ENCODE results near the gene SIRT6. TPM values are rescaled to one million over a fixed set of nuclear protein-coding genes. Genes with fewer than 3 reads are reported as not detected.

SIRT6 gene
- polyA plus RNA-seq, 1 donor (not counting 4 experiments of a cell fraction or from before 2014, with no cell fraction given), result 14.6 TPM

DNA sequence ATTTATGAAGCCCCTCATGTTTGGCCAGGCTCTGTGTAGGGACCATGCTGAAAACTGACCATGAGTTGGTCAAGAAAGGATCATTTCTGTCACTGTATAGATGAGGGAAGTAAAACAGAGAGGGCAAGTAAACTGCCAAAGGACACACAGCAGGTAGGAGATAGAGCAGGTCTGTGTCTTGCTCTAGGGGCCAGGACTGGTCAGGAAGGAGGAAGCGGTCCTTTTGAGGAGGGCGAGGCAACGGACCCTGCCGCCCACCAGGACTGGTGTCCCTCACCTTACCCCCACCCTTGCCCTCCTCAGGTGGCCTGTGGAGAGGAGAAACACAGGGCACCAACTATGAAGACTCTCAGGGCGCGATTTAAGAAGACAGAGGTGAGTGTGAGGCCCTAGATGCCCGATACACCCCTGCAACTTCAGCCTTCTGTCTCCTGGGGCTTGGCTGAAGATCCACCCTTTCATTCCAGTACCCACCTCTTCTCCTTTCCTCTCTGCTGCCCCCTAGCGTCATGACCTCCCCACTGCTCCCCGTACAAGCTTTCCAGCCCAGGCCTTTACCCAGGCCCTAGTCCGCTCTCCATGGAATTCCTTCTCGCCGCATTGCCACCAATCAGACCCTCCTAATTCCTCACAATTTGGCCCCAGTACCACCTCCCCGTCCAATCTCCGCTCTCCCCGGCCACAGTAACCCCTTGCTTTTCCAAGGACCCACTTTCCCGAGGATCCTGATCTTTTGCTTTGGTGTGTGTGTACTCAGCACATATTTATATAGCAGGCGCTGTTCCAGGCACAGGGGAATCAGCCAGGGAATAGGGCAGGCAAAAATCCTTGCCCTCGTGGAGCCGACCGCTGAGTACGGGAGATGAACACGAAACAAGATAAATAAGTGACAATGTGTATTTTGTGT is 4.0 kb upstream of the SIRT6 start:
- Histone ChIP-seq H3K36me3 (ENCODE audit: control insufficient read depth in 2 of 2, extremely low read depth in 1 of 2, insufficient read depth in 2 of 2, low read length in 2 of 2) (no peaks in the 10 kb centered on the region), H3K4me1 (ENCODE audit: control insufficient read depth, extremely low read depth, insufficient read depth, low read length) (peaks cover 8% of the 10 kb centered on the region), H2AFZ (ENCODE audit: control insufficient read depth, low read length) (no peak overlapping the region), H3K27ac (ENCODE audit: control insufficient read depth, insufficient read depth, low read length) (no peak overlapping the region), H3K9me1 (ENCODE audit: control insufficient read depth, extremely low read depth, insufficient read depth, low read length) (no peaks in the 10 kb centered on the region), H4K20me1 (ENCODE audit: control insufficient read depth, extremely low read depth, insufficient read depth, low read length) (no peaks in the 10 kb centered on the region), H3K27me3 (ENCODE audit: control insufficient read depth, extremely low read depth, insufficient read depth, low read length) (no peaks in the 10 kb centered on the region), H3K4me3 (ENCODE audit: control insufficient read depth in 2 of 3, extremely low read depth in 1 of 3, insufficient read depth in 2 of 3, low read depth in 1 of 3, low read length in 3 of 3) (no peak overlapping the region), H3K9me3 (ENCODE audit: control insufficient read depth, low read depth, low read length) (no peaks in the 10 kb centered on the region), H3K4me2 (ENCODE audit: control insufficient read depth, extremely low read depth, insufficient read depth, low read depth, low read length) (no peak overlapping the region), H3K79me2 (ENCODE audit: control insufficient read depth, insufficient read depth, low read length) (peaks cover 6% of the 10 kb centered on the region), H3K9ac (ENCODE audit: control insufficient read depth, extremely low read depth, insufficient read depth, low read length) (no peak overlapping the region)
- dilution Hi-C loops (cut with MboI; ENCODE audit: extremely low pct_ligation_motif_present, low sequenced_read_pairs), result no loop called here
- FAIRE-seq, result peak; percentile 77
- no peak for TF ChIP-seq EZH2 (IDR thresholded peaks at IDR 0.05; ENCODE audit: low read length)
- TF ChIP-seq, protein P1, sequence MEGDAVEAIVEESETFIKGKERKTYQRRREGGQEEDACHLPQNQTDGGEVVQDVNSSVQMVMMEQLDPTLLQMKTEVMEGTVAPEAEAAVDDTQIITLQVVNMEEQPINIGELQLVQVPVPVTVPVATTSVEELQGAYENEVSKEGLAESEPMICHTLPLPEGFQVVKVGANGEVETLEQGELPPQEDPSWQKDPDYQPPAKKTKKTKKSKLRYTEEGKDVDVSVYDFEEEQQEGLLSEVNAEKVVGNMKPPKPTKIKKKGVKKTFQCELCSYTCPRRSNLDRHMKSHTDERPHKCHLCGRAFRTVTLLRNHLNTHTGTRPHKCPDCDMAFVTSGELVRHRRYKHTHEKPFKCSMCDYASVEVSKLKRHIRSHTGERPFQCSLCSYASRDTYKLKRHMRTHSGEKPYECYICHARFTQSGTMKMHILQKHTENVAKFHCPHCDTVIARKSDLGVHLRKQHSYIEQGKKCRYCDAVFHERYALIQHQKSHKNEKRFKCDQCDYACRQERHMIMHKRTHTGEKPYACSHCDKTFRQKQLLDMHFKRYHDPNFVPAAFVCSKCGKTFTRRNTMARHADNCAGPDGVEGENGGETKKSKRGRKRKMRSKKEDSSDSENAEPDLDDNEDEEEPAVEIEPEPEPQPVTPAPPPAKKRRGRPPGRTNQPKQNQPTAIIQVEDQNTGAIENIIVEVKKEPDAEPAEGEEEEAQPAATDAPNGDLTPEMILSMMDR (optimal IDR thresholded peaks at IDR 0.05 in 1 of 3, IDR thresholded peaks at IDR 0.05 in 1 of 3, conservative IDR thresholded peaks at IDR 0.05 in 1 of 3; ENCODE audit: extremely low read depth in 1 of 3, insufficient read depth in 2 of 3, low read length in 3 of 3), result peak; percentile 90 to 92 (median 90)
- no peak for DNase-seq (ENCODE audit: low read depth, low spot score)

DNA sequence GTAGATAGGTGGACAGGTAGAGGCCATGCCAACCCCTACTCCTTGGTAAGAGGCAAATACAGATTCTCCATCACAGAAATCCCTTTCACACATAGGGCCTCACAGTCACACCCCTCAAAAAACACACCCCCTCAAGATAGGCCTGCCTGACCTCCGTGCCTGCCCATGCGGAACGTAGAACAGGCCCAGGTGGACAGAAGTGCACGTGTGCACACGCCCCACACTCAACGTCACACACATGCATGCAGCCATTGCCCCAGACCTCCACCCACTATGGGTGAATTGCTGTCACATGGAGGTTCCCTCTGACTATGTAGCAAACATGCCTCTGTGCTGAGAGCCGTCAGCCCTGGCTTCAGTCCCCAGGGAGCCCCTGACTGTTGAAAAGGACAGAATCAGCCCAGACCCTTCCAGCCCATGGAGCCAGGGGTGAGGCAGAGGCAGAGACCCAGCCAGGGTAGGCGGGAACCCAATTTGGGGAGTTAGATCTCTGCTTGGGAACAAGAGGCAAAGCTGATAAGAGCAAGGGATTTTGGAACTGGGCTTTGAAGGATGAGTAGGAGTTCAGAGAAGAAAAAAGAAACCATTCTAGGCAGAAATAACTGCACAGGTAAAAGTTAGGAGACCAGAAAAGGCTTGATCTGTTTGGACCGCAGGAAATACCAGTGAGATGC is 3.2 kb upstream of the SIRT6 start:
- FAIRE-seq (no peak), DNase-seq (ENCODE audit: low read depth, low spot score) (no peak)
- Histone ChIP-seq H3K9me1 (ENCODE audit: control insufficient read depth, extremely low read depth, insufficient read depth, low read length) (no peaks in the 10 kb centered on the region), H3K79me2 (ENCODE audit: control insufficient read depth, insufficient read depth, low read length) (peaks cover 14% of the 10 kb centered on the region), H3K9me3 (ENCODE audit: control insufficient read depth, low read depth, low read length) (no peaks in the 10 kb centered on the region), H2AFZ (ENCODE audit: control insufficient read depth, low read length) (no peak overlapping the region), H3K4me1 (ENCODE audit: control insufficient read depth, extremely low read depth, insufficient read depth, low read length) (peaks cover 14% of the 10 kb centered on the region), H3K27me3 (ENCODE audit: control insufficient read depth, extremely low read depth, insufficient read depth, low read length) (no peaks in the 10 kb centered on the region), H4K20me1 (ENCODE audit: control insufficient read depth, extremely low read depth, insufficient read depth, low read length) (no peaks in the 10 kb centered on the region), H3K4me2 (ENCODE audit: control insufficient read depth, extremely low read depth, insufficient read depth, low read depth, low read length) (no peak overlapping the region), H3K4me3 (ENCODE audit: control insufficient read depth in 2 of 3, extremely low read depth in 1 of 3, insufficient read depth in 2 of 3, low read depth in 1 of 3, low read length in 3 of 3) (no peak overlapping the region), H3K9ac (ENCODE audit: control insufficient read depth, extremely low read depth, insufficient read depth, low read length) (no peak overlapping the region), H3K27ac (ENCODE audit: control insufficient read depth, insufficient read depth, low read length) (no peak overlapping the region), H3K36me3 (ENCODE audit: control insufficient read depth in 2 of 2, extremely low read depth in 1 of 2, insufficient read depth in 2 of 2, low read length in 2 of 2) (peaks cover 0 to 1% of the 10 kb centered on the region in 2 experiments)
- dilution Hi-C loops (cut with MboI; ENCODE audit: extremely low pct_ligation_motif_present, low sequenced_read_pairs), result no loop called here
- TF ChIP-seq, protein P1 (optimal IDR thresholded peaks at IDR 0.05 in 1 of 3, IDR thresholded peaks at IDR 0.05 in 1 of 3, conservative IDR thresholded peaks at IDR 0.05 in 1 of 3; ENCODE audit: extremely low read depth in 1 of 3, insufficient read depth in 2 of 3, low read length in 3 of 3), result no peak
- TF ChIP-seq EZH2 (IDR thresholded peaks at IDR 0.05; ENCODE audit: low read length), result no peak

Measured in keratinocyte (primary cell).